SK-N-SH (cell line): ENCODE measurements around the gene ADAM20. TPM values are rescaled to one million over a fixed set of nuclear protein-coding genes. Genes with fewer than 3 reads are reported as not detected.

Source experiments
- CTCF ChIA-PET: fragments of 300-600, 350-600 bp; formaldehyde crosslinking; extraction: SDS; loops from one replicate; lab custom pipeline; 2021; lab: Yijun Ruan, JAX
- POLR2A ChIA-PET: fragments of 350-600 bp; sonication (Branson Sonifier 250); formaldehyde crosslinking; extraction: SDS; loops from one replicate; lab custom pipeline; 2020; ENCODE audit warnings: antibody characterized with exemption, inconsistent platforms; lab: Yijun Ruan, JAX
- DNase-seq: peaks from one replicate; pipeline ENCODE4 v3.0.0; 2012
- H2AFZ ChIP-seq: fragments of 200-600 bp; sonication (generic); 2 replicates; pipeline ENCODE4 v1.8.1; 2016; ENCODE audit warnings: antibody characterized with exemption, mild to moderate bottlenecking, low read depth
- H3F3A ChIP-seq: fragments of 200-600 bp; sonication (generic); replicated peaks from 2 replicates; pipeline ENCODE3; 2016; ENCODE audit warnings: antibody characterized with exemption, mild to moderate bottlenecking; ENCODE audit not compliant: insufficient read depth
- H3K27ac ChIP-seq, 2 experiments: fragments of 200-500 bp in 1 of 2; fragments of 200-600 bp in 1 of 2; sonication (Bioruptor generic) in 1 of 2; sonication (generic), shearing (Covaris generic) in 1 of 2; 2 replicates each; pipeline versions ENCODE4 v1.5.1 to v1.6.1; 2014 to 2016; ENCODE audit warnings: low read depth in 2 of 2, inconsistent platforms in 1 of 2, low read length in 1 of 2, mild to moderate bottlenecking in 1 of 2, mixed read lengths in 1 of 2
- H3K27me3 ChIP-seq: fragments of 200-600 bp; sonication (generic), shearing (Covaris generic); 2 replicates; pipeline ENCODE4 v1.6.1; 2016; ENCODE audit warnings: mixed run types; ENCODE audit not compliant: insufficient read depth
- H3K36me3 ChIP-seq, 2 experiments: fragments of 200-500 bp in 1 of 2; fragments of 200-600 bp in 1 of 2; sonication (Bioruptor generic) in 1 of 2; sonication (generic) in 1 of 2; replicated peaks in 1 of 2; 2 replicates each; pipeline versions ENCODE3 to v1.5.1; 2014 to 2016; ENCODE audit warnings: low read length in 1 of 2, mild to moderate bottlenecking in 1 of 2; ENCODE audit not compliant: insufficient read depth in 2 of 2, control insufficient read depth in 1 of 2
- H3K4me1 ChIP-seq, 2 experiments: fragments of 200-500 bp in 1 of 2; fragments of 200-600 bp in 1 of 2; sonication (Bioruptor generic) in 1 of 2; sonication (generic), shearing (Covaris generic) in 1 of 2; 2 replicates each; pipeline versions ENCODE4 v1.5.1 to v1.6.1; 2014 to 2016; ENCODE audit warnings: low read depth in 1 of 2, low read length in 1 of 2, mixed run types in 1 of 2; ENCODE audit not compliant: insufficient read depth in 2 of 2, control insufficient read depth in 1 of 2
- H3K4me2 ChIP-seq: fragments of 200-600 bp; sonication (generic), shearing (Covaris generic); 2 replicates; pipeline ENCODE4 v1.6.1; 2017; ENCODE audit warnings: mixed run types
- H3K4me3 ChIP-seq, 2 experiments: fragments of 200-500 bp in 1 of 2; fragments of 200-600 bp in 1 of 2; sonication (Bioruptor generic) in 1 of 2; sonication (generic), shearing (Covaris generic) in 1 of 2; 2 replicates each; pipeline versions ENCODE4 v1.5.1 to v1.8.1; 2014 to 2016; ENCODE audit warnings: low read depth in 2 of 2, inconsistent platforms in 1 of 2, low read length in 1 of 2, mild to moderate bottlenecking in 1 of 2, mixed read lengths in 1 of 2, moderate library complexity in 1 of 2
- H3K79me2 ChIP-seq: fragments of 200-600 bp; sonication (generic); 2 replicates; pipeline ENCODE4 v1.8.1; 2017; ENCODE audit warnings: mild to moderate bottlenecking; ENCODE audit not compliant: insufficient read depth
- H3K9ac ChIP-seq: fragments of 200-600 bp; sonication (generic); 2 replicates; pipeline ENCODE4 v1.6.1; 2017; ENCODE audit warnings: mixed run types
- H3K9me2 ChIP-seq: fragments of 200-600 bp; sonication (generic); 2 replicates; pipeline ENCODE4 v1.6.1; 2017; ENCODE audit warnings: mixed run types
- H3K9me3 ChIP-seq: fragments of 200-600 bp; sonication (generic); 2 replicates; pipeline ENCODE4 v1.6.1; 2017; ENCODE audit warnings: mixed run types, mild to moderate bottlenecking, moderate library complexity
- H4K20me1 ChIP-seq: fragments of 200-600 bp; sonication (generic); 2 replicates; pipeline ENCODE4 v1.6.1; 2017; ENCODE audit warnings: mild to moderate bottlenecking, mixed run types; ENCODE audit not compliant: insufficient read depth
- CTCF ChIP-seq: fragments of 200-600 bp; sonication (generic); IDR thresholded peaks from 2 replicates; pipeline ENCODE4 v1.6.1; 2017; ENCODE audit warnings: antibody characterized with exemption, mild to moderate bottlenecking, moderate library complexity
- EZH2phosphoT487 ChIP-seq: fragments of 200-600 bp; sonication (generic); IDR thresholded peaks from 2 replicates; pipeline ENCODE4 v1.6.1; 2017; ENCODE audit warnings: low read depth, mixed run types, mild to moderate bottlenecking, antibody characterized with exemption, moderate library complexity, borderline replicate concordance
- FOXJ3 ChIP-seq: sonication (generic); formaldehyde crosslinking; IDR thresholded peaks from 2 replicates; pipeline ENCODE4 v1.5.1; 2020; ENCODE audit warnings: mild to moderate bottlenecking, missing genetic modification reagents
- FOXM1 ChIP-seq: IDR thresholded peaks from 2 replicates; pipeline ENCODE4 v1.4.0; 2012; ENCODE audit warnings: low read depth, mild to moderate bottlenecking
- GABPA ChIP-seq: IDR thresholded peaks from 2 replicates; pipeline ENCODE4 v1.4.0; 2012; ENCODE audit warnings: low read depth, mild to moderate bottlenecking
- MAX ChIP-seq: IDR thresholded peaks from 2 replicates; pipeline ENCODE4 v1.4.0; 2012; ENCODE audit warnings: low read depth
- MXI1 ChIP-seq: IDR thresholded peaks from 2 replicates; pipeline ENCODE4 v1.6.1; 2012; ENCODE audit warnings: mild to moderate bottlenecking, low read depth, low read length, improper control_type of control experiment
- NRF1 ChIP-seq: IDR thresholded peaks from 2 replicates; pipeline ENCODE4 v1.6.1; 2012; ENCODE audit warnings: low read depth, mild to moderate bottlenecking, low read length
- PBX3 ChIP-seq: IDR thresholded peaks from 2 replicates; pipeline ENCODE4; 2012
- POLR2AphosphoS5 ChIP-seq: IDR thresholded peaks from 2 replicates; pipeline ENCODE4 v1.6.1; 2012; ENCODE audit warnings: low read depth, low read length
- REST ChIP-seq: IDR thresholded peaks from 2 replicates; pipeline ENCODE4 v1.6.1; 2012; ENCODE audit warnings: mild to moderate bottlenecking, low read depth, low read length, moderate library complexity
- RFX5 ChIP-seq: IDR thresholded peaks from 2 replicates; pipeline ENCODE4 v1.6.1; 2012; ENCODE audit warnings: mild to moderate bottlenecking, improper control_type of control experiment, low read length
- RXRA ChIP-seq: IDR thresholded peaks from 2 replicates; pipeline ENCODE4 v1.4.0; 2012; ENCODE audit warnings: low read depth, mild to moderate bottlenecking, borderline replicate concordance
- SIN3A ChIP-seq: IDR thresholded peaks from 2 replicates; pipeline ENCODE4 v1.6.1; 2012; ENCODE audit warnings: low read depth, mild to moderate bottlenecking, low read length, moderate library complexity, borderline replicate concordance
- SMC3 ChIP-seq: IDR thresholded peaks from 2 replicates; pipeline ENCODE4 v1.6.1; 2012; ENCODE audit warnings: low read depth, low read length, improper control_type of control experiment
- TEAD4 ChIP-seq: IDR thresholded peaks from 2 replicates; pipeline ENCODE4 v1.4.0; 2012; ENCODE audit warnings: mild to moderate bottlenecking, borderline replicate concordance; ENCODE audit not compliant: insufficient read depth
- USF1 ChIP-seq: IDR thresholded peaks from 2 replicates; pipeline ENCODE4 v1.4.0; 2012; ENCODE audit warnings: low read depth, borderline replicate concordance
- USF2 ChIP-seq: fragments of 150-350 bp; IDR thresholded peaks from 2 replicates; pipeline ENCODE4 v1.6.1; 2017; ENCODE audit warnings: antibody characterized with exemption, low read length, low read depth, borderline replicate concordance
- YY1 ChIP-seq: IDR thresholded peaks from 2 replicates; pipeline ENCODE4 v1.4.0; 2012; ENCODE audit warnings: low read depth, mild to moderate bottlenecking
- WGBS: methylation state at CpG from one replicate; pipeline ENCODE4 v1.1.6; 2017; ENCODE audit warnings: low lambda C conversion rate; 5-methylcytosine and 5-hydroxymethylcytosine counted together
- polyA plus RNA-seq, 3 experiments: library from polyadenylated mRNA; depleted of rRNA; stranded (reverse); fragments of >200 nt; gene quantifications; 2 replicates each; pipeline ENCODE4 v1.2.3, GENCODE V29; 2012

The ADAM20 gene
- polyA plus RNA-seq, 1 of the 3 experiments (the other 2 are of a cell fraction), result 0.15 TPM

GRCh38 chr14:70555890-70556289 is 21.1 kb upstream of the ADAM20 start:
- Histone ChIP-seq H3K9me3 (no peaks in the 10 kb centered on the region), H3K4me3 (no peak overlapping the region), H3K4me2 (no peak overlapping the region), H3K4me1 (no peaks in the 10 kb centered on the region), H3K27me3 (no peaks in the 10 kb centered on the region), H3K36me3 (peaks cover 7 to 11% of the 10 kb centered on the region in 2 experiments), H3K27ac (no peak overlapping the region), H3K9me2 (no peaks in the 10 kb centered on the region)
- POLR2A ChIA-PET, result no interaction called here
- 94% methylated on average over 19 of the region's 19 CpGs for WGBS
- TF ChIP-seq POLR2AphosphoS5 (no peak), TEAD4 (no peak), NRF1 (no peak), MAX (no peak), RFX5 (no peak)
- TF ChIP-seq, all 33 proteins: peak for 0
- no peak for DNase-seq
- Histone ChIP-seq H2AFZ (no peak overlapping the region), H3K9ac (no peak overlapping the region), H4K20me1 (no peaks in the 10 kb centered on the region), H3K79me2 (no peaks in the 10 kb centered on the region), H3F3A (no peaks in the 10 kb centered on the region)
- CTCF ChIA-PET, result no interaction called here

- H3K27ac ChIP-seq, result no peak overlapping the region
- no peaks in the 10 kb centered on the region for H3K27me3 ChIP-seq
- DNase-seq, result no peak
- no peaks in the 10 kb centered on the region for H3K9me2 ChIP-seq
- 56% methylated on average over 5 of the region's 5 CpGs for WGBS
- no peak overlapping the region for H2AFZ ChIP-seq
- H3K79me2 ChIP-seq, result no peaks in the 10 kb centered on the region
- ChIA-PET POLR2A (no interaction called here), CTCF (no interaction called here)
- H3K4me1 ChIP-seq, result no peaks in the 10 kb centered on the region
- no peaks in the 10 kb centered on the region for H4K20me1 ChIP-seq
- TF ChIP-seq RXRA (no peak), SIN3A (no peak), CTCF (no peak), MXI1 (no peak), MAX (no peak), FOXJ3 (CRISPR knock-in tag) (no peak), FOXM1 (no peak), EZH2phosphoT487 (no peak), SMC3 (no peak), PBX3 (no peak), GABPA (no peak), TEAD4 (no peak), USF1 (no peak), YY1 (no peak), USF2 (no peak), RFX5 (no peak), REST (no peak)
- H3K9me3 ChIP-seq, result 0 out of 2 replicates have a peak, but pooled peaks cover under 1% of the 10 kb centered on the region
- H3K4me3 ChIP-seq, result no peak overlapping the region
- no peaks in the 10 kb centered on the region for H3F3A ChIP-seq
- peaks cover 0 to 5% of the 10 kb centered on the region in 2 experiments for H3K36me3 ChIP-seq
- no peak overlapping the region for H3K9ac ChIP-seq
- no peak overlapping the region for H3K4me2 ChIP-seq
Observed at GRCh38 chr14:70538087-70538486, 3.3 kb upstream of the ADAM20 start.
